GM20000 (cell line): ENCODE results near the gene MBD3.
"Not testable (repeated sequence)": the region's sequence is repeated elsewhere in the genome, so short reads cannot be mapped to it uniquely, and the experiment has no call there.

ENCODE experiments used
- DNase-seq: peaks from one replicate; pipeline ENCODE4 v3.0.0; 2012; ENCODE audit warnings: low spot score
- TF ChIP-seq, protein P1 (sequence below): IDR thresholded peaks from 2 replicates; pipeline ENCODE4 v1.5.1; 2012; ENCODE audit warnings: mild to moderate bottlenecking, control low read depth; ENCODE audit errors: extremely low read depth, missing control alignments

Gene MBD3

GRCh38 chr19:1532003-1532402 lies 60.7 kb downstream of the MBD3 start:
- no peak for DNase-seq
- TF ChIP-seq, protein P1, sequence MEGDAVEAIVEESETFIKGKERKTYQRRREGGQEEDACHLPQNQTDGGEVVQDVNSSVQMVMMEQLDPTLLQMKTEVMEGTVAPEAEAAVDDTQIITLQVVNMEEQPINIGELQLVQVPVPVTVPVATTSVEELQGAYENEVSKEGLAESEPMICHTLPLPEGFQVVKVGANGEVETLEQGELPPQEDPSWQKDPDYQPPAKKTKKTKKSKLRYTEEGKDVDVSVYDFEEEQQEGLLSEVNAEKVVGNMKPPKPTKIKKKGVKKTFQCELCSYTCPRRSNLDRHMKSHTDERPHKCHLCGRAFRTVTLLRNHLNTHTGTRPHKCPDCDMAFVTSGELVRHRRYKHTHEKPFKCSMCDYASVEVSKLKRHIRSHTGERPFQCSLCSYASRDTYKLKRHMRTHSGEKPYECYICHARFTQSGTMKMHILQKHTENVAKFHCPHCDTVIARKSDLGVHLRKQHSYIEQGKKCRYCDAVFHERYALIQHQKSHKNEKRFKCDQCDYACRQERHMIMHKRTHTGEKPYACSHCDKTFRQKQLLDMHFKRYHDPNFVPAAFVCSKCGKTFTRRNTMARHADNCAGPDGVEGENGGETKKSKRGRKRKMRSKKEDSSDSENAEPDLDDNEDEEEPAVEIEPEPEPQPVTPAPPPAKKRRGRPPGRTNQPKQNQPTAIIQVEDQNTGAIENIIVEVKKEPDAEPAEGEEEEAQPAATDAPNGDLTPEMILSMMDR, result no peak

GRCh38 chr19:1531587-1531986 lies 61.1 kb downstream of the MBD3 start:
- no peak for DNase-seq
- TF ChIP-seq, protein P1, result no peak

DNA sequence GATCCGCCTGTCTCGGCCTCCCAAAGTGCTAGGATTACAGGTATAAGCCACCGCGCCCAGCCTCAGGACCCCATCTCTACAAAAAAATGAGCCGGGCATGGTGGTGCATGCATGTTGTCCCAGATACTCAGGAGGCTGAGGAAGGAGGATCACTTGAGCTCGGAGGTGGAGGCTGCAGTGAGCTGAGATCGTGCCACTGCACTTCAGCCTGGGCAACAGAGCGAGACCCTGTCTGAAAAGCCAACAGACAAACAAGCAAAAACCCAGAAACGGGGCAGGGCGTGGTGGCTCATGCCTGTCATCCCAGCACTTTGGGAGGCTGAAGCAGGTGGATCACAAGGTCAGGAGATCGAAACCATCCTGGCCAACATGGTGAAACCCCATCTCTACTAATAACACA lies 61.8 kb downstream of the MBD3 start:
- DNase-seq, result not testable (repeated sequence)

DNA sequence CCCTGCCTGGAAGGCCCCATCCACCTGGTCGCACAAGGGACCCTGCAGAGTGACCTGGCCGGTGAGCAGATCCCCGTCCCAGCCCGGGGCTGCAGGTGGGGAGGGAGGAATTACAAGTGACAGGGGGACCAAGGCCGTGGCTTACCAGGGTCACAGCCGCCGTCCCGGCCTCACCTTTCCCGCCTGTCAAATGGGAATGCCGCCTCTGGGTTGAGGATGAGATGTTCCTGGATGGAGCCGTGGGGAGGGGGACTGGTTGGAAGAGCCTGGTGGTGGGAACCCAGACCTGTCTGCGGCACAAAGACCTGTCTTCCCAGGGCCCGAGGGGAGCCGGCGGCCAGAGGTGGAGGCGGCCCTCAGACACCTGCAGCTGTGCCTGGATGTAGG lies 63.2 kb downstream of the MBD3 start:
- DNase-seq, result no peak
- TF ChIP-seq, protein P1, result no peak

GRCh38 chr19:1528596-1529429 lies 63.9 kb downstream of the MBD3 start:
- DNase-seq, result no peak
- TF ChIP-seq, protein P1, result no peak

DNA sequence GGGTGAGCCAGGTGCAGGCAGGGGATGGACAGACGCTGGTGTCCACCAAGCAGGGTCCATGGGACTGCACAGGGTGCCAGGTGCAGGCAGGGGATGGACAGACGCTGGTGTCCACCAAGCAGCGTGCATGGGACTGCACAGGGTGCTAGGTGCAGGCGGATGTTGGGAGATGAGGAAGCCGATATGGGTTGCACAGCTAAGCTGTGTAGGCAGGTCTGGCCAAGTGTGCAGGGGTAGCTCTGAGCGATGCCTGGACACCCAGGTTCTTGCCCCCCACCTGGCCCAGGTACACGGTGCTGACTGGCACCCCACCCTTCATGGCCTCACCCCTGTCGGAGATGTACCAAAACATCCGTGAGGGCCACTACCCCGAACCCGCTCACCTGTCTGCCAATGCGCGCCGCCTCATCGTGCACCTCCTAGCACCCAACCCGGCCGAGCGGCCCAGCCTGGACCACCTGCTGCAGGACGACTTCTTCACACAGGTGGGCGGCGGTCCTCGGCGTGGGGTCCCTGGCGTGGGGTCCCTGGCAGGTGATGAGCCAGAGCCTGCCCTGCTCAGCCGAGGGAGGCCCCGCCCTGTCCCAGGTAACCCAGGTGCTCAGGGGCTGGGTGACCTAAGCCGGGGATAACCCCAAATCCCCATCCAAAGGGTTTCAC lies 64.9 kb downstream of the MBD3 start:
- TF ChIP-seq, protein P1, result no peak
- no peak for DNase-seq

- TF ChIP-seq, protein P1, result no peak
- no peak for DNase-seq
Measured at GRCh38 chr19:1526979-1527649, 65.6 kb downstream of the MBD3 start.
